ENCODE results near the gene LIG3. TPM values are rescaled to one million over a fixed set of nuclear protein-coding genes. Genes with fewer than 3 reads are reported as not detected.
A peak's percentile ranks its signal among the peaks of the same experiment; 100 is the strongest.
"Not testable (repeated sequence)": the region's sequence is repeated elsewhere in the genome, so short reads cannot be mapped to it uniquely, and the experiment has no call there.

The LIG3 gene
- total and polyA plus RNA-seq, 12 donors, result 6.2 to 38.4 (median 26.6) TPM

DNA sequence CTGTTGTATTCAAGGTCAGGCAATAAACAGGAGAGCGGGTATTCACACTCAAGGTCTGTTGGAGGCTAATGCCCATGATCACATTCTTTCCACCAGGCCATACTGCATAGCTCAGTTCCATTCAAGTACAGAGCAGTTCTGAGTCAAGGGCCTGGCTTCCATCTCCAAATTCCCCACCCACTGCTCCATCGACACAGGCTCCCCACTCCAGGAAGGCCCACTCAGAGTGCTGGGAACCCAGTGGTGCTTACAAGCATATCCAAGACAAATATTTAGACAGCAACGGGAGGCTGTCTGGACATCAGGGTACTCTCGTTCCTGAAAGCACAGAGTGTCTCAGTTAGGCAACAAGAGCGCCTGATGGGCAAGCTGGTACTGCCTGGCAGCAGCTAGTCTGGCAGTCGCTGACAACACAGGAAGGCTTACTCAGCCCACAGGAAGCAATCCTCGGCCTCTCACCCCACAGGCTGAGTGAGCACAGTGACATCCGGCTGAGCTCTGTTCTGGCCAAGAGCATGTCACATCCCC is 42.3 kb downstream of the LIG3 start:
- H3K4me1 ChIP-seq (replicated peaks in 1 of 2), result peaks cover 6 to 15% of the 10 kb centered on the region in 2 donors
- peak in 1 of 2 donors; percentile 9 for TF ChIP-seq POLR2A (IDR thresholded peaks at IDR 0.05)
- TF ChIP-seq, protein P1, sequence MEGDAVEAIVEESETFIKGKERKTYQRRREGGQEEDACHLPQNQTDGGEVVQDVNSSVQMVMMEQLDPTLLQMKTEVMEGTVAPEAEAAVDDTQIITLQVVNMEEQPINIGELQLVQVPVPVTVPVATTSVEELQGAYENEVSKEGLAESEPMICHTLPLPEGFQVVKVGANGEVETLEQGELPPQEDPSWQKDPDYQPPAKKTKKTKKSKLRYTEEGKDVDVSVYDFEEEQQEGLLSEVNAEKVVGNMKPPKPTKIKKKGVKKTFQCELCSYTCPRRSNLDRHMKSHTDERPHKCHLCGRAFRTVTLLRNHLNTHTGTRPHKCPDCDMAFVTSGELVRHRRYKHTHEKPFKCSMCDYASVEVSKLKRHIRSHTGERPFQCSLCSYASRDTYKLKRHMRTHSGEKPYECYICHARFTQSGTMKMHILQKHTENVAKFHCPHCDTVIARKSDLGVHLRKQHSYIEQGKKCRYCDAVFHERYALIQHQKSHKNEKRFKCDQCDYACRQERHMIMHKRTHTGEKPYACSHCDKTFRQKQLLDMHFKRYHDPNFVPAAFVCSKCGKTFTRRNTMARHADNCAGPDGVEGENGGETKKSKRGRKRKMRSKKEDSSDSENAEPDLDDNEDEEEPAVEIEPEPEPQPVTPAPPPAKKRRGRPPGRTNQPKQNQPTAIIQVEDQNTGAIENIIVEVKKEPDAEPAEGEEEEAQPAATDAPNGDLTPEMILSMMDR (IDR thresholded peaks at IDR 0.05), result no peak
- intact Hi-C loops (cut with DNase I), result no loop called here
- no peaks in the 10 kb centered on the region for H3K9me3 ChIP-seq (replicated peaks in 1 of 3)
- WGBS, 4 donors, result 37 to 49% (median 37%) methylated on average over 5 to 8 of the region's 8 CpGs
- H3K27ac ChIP-seq, result peak overlapping the region in 3 of 5 donors; percentile 15 to 84 (median 83)
- no peak overlapping the region for H3K4me3 ChIP-seq
- H3K36me3 ChIP-seq (replicated peaks in 1 of 2), result peaks cover 0 to 13% of the 10 kb centered on the region in 2 donors
- H3K27me3 ChIP-seq, result no peaks in the 10 kb centered on the region
- DNase-seq, result peak; percentile 29 to 81 (median 71)

DNA sequence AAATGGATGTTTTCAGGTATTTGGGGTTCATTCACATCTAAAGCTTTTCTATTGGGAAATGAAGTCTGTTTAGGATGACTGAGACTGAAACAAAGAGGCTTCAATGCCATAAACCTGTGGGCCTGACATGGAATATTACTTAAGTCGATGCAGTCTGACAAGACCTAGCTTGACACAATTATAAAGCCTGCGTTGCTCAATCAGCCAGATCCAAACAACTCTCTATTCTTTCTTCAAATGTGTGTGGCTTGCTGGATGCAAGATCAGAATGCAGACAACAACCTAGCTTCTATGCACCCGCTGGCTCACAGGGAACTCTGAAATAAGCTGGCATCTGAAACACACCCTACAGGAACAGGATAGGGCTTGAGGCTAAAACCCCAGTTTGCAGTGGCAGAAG is 43.2 kb downstream of the LIG3 start:
- TF ChIP-seq POLR2A (IDR thresholded peaks at IDR 0.05), result no peak
- TF ChIP-seq, protein P1 (IDR thresholded peaks at IDR 0.05), result no peak
- no peak for DNase-seq
- no peaks in the 10 kb centered on the region for H3K27me3 ChIP-seq
- peaks cover 0 to 13% of the 10 kb centered on the region in 2 donors for H3K36me3 ChIP-seq (replicated peaks in 1 of 2)
- H3K4me1 ChIP-seq (replicated peaks in 1 of 2), result peaks cover 6 to 15% of the 10 kb centered on the region in 2 donors
- intact Hi-C loops (cut with DNase I), result no loop called here
- WGBS, 4 donors, result 88 to 94% (median 91%) methylated on average over 3 of the region's 3 CpGs
- no peaks in the 10 kb centered on the region for H3K9me3 ChIP-seq (replicated peaks in 1 of 3)
- peak overlapping the region in 2 of 5 donors; percentile 29 to 84 for H3K27ac ChIP-seq
- H3K4me3 ChIP-seq, result no peak overlapping the region

DNA sequence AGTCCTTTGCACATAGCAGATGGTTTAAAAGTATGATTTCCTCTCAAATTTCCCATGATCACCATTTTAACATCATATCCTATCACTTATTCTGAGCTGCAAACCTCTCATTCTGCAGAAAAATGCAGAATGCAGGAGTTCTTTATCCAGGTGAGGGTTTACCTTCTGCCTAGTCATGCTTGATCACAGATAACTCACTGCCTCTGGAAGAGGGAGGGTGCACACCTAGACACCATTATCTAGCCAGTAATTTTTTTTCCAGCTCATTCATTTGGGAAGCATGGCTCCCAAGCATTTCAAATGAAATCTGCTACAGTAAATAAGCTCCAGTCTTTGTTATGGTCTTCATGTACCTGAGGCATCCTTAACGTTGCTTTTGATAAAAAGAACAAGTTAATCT is 45.2 kb downstream of the LIG3 start:
- DNase-seq, result no peak
- no peaks in the 10 kb centered on the region for H3K27me3 ChIP-seq
- peaks cover 0 to 13% of the 10 kb centered on the region in 2 donors for H3K36me3 ChIP-seq (replicated peaks in 1 of 2)
- H3K4me1 ChIP-seq (replicated peaks in 1 of 2), result peaks cover 6 to 15% of the 10 kb centered on the region in 2 donors
- H3K27ac ChIP-seq, result no peak overlapping the region
- WGBS, 4 donors, result 70 to 92% (median 84%) methylated on average over 1 of the region's 1 CpG
- H3K9me3 ChIP-seq (replicated peaks in 1 of 3), result no peaks in the 10 kb centered on the region
- TF ChIP-seq POLR2A (IDR thresholded peaks at IDR 0.05), result no peak
- TF ChIP-seq, protein P1 (IDR thresholded peaks at IDR 0.05), result no peak
- no peak overlapping the region for H3K4me3 ChIP-seq
- intact Hi-C loops (cut with DNase I), result no loop called here

DNA sequence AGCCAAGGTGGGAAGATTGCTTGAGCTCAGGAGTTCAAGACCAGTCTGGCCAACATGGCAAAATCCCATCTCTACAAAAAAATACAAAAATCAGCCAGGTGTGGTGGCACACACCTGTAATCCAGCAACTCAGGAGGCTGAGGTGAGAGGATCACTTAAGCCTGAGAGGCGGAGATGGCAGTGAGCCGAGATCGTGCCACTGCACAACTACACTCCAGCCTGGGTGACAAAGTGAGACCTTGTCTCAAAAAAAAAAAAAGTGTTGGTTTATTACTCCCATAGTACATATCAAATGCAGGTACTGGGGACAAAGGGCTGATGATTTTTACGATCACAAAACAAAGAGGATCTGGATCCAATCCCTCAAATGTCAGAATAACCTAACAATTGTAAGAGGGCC is 47.8 kb downstream of the LIG3 start:
- peaks cover 0 to 13% of the 10 kb centered on the region in 2 donors for H3K36me3 ChIP-seq (replicated peaks in 1 of 2)
- 94 to 95% (median 95%) methylated on average over 4 of the region's 4 CpGs for WGBS, 4 donors
- DNase-seq; H3K9me3 ChIP-seq (replicated peaks in 1 of 3); H3K27me3 ChIP-seq; H3K4me1 ChIP-seq (replicated peaks in 1 of 2); H3K4me3 ChIP-seq; H3K27ac ChIP-seq; intact Hi-C loops (cut with DNase I): not testable (repeated sequence)

Data from adrenal gland (tissue), 12 donors.